ENCODE data around the gene RGS1.

Gene RGS1

GRCh38 chr1:192584866-192585265 lies 9.3 kb downstream of the RGS1 start:
- no peak for DNase-seq

DNA sequence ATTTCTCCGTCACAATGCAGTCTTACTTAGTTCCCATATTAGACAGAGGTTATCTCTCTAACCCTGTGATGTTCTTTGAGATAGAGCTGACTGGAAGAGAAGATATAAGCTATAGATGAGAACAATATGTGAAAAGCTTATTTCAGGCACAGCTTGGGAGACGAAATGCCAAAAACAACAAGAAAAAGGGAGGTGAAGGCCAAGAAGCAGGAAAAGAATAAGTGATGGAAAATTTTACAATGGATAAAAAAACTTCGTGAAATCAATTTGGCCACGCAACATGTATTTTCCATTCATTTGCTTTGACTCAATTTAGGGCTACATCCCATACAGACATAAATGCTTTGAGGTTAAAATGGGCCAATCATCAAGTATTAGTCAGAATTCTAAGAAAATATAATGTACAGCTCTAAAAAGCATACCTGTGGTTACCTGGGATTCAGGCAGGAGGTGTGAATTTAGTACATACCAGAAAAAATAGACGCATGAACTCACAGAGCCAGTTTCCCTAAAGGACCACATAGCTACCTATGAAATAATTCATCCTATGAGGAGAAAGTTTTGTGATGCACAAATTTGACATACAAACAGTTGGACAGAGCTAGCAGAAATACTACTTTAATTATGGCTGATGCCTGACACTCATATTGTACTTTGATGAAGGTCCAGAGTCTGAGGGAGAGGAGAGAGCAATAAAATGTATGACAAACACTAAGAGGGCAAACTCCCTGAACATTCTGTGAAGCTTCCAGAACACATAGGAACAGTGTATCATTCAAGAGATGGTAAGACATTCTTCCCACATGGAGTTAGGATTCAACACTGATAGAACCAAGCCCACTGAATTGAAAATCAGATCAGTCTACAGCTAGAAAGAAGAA lies 12.1 kb downstream of the RGS1 start:
- no peak for DNase-seq

GRCh38 chr1:192588546-192588945 lies 13.0 kb downstream of the RGS1 start:
- no peak for DNase-seq

DNA sequence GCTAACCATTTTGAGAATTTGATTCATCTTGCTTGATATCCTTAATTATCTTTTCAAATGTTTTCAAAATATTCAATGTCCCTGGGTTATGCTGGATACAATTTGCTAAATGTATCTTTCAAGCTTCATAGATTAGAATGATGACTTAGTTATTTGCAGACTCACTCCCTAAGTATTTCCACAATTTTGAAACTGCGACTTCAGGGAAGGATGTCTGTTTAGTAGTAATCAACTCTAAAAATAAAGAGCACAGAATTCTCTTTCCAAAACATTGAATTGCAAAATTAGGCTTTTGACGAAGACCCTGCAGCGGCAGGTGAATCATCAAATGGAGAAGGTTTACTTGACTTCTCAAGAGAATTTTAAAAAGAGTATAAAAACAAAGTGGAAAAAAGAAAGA lies 14.2 kb downstream of the RGS1 start:
- DNase-seq, result no peak

DNA sequence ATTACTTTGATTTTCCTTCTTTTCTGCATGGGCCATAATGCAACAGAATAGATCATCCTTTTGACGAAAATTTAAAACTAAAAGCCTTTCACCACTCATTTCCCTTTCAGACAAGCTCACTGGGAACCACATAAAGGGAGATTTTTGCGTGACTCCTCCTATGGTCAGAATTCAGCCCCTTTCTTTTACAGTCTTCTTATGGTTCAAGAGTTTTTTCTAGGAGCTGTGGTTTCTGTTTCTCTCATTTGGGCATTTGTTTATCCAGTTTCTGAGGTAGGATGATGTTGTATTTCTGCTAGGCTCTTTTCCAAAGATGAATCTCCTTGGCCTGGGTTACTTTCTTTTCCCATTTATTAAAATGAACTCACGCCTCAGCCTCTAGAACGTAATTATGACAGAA lies 16.9 kb downstream of the RGS1 start:
- DNase-seq, result no peak

DNA sequence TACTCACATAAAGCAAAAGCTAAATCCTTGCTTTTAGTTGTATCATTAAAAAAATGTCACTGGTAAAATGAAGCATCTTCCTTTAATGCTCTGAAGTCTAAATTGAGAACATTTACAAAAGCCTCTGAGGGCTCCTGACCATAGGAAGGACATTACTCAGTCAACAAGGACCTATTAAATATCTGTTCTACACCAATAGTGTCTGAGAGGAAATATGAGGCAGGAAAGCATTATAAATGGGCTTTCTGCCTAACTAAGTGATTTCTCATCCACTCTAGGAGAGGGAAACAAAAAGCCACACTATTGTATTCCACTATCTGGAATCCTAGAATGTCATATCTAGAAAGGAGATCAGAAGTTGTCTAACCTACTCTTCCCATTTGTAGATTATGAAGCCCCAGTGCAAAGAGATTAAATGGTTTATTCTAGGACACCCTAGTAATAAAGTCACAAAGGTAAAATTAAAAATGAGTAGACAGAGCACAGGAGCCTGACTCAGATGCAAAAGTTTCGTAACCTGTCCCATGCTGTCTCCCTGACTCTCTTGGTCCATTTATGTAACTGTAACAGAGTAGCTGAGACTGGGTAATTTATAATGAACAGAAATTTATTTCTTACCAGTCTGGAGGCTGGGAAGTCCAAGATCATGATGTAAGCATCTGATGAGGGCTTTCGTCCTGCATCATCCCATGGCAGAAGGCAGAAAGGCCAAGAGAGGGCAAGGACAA lies 17.6 kb downstream of the RGS1 start:
- no peak for DNase-seq

GRCh38 chr1:192595299-192595698 lies 19.7 kb downstream of the RGS1 start:
- DNase-seq, result no peak

DNA sequence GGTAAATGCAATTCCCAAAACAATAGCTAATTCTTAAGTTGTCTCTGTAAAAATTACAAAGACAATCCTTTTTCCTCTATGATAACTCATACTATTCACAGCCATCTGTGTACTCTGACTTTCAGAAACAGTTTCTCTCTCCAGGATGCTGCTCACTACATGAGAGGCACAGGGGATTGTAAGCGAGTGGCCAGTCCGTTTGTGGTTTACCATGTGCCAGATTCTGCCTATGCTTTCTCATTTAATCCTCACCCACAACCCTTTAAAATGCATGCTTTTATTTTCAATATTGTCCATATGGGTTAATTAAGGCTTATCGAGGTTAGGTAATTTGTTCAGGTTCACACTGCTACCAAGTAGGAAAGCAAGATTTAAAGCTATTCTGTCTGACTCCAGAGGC lies 23.0 kb downstream of the RGS1 start:
- no peak for DNase-seq

GRCh38 chr1:192600275-192600674 lies 24.7 kb downstream of the RGS1 start:
- DNase-seq, result no peak

DNA sequence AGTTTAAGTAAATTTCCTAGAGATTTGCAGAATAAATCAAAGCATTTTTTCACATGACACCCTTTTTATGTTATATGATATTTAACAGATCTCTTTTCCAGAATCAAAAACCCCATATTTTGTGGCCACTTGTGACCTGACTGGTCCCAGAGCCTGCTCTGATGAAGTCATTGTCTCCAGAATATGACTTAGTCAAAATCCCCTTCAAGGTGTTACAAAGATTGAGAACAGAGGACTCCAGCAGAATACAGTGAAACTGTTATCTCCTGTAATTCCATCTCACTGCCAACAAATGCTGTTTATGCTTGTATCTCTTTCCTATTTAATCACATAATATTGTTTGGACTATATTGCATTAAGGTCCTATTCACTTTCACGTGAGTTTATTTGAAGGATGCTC lies 25.6 kb downstream of the RGS1 start:
- no peak for DNase-seq

- no peak for DNase-seq
Measured at GRCh38 chr1:192601567-192601966, 26.0 kb downstream of the RGS1 start.

- DNase-seq, result no peak
Measured at GRCh38 chr1:192602757-192603156, 27.2 kb downstream of the RGS1 start.

DNA sequence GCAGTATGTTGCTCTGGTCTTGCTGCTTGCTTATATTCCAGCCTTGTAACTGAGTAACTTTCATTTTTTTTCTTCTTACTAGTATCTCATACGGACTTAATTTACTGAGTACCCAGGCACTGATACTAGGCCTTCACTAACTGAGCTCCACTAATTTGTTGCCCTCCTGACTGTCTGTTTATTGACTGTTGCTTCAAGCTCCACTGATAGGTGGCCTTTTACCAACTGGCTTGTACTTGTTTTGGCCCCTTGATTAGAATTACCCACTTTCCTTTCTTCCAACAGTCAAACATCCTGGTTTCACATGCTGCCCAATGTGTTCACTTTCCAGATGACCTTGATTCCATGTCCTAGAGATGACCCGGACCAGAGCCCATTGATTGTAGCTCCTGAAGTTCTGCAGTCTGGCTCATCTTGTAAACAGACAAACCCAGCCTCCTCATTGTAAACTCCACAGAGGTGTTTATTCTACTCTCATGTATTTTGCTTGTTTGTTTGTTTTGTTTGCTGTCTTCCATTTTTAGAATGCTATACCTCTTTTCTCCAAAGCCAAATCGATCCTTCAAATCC lies 27.7 kb downstream of the RGS1 start:
- DNase-seq, result no peak

DNA sequence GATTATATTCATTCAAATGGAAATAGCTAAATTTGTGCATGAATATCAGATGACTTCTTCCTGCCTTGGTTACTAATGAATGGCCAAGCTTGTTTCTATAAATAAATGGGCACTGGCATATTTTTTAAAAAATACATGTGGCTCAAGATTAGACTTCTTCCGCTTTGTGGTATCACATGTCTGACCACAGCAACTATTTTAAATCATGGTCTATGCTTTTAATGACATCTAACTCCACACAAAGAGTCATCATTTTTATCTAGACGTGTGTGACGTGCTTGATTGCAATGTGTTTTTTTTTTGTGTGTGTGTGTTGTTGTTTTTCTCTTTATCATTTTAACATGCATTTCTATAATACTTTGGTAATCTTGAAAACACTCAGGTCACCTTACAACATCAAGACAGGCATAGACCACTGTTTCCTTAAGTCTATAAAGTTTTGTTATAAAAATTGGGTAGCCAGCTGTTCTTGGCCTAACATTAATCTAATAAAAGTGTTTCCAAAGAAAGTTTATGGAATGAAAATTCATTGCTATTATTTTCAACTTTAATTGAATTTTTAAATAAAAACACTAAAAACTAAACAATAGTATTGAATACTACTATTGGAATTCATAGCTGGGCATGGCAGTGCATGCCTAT lies 29.5 kb downstream of the RGS1 start:
- no peak for DNase-seq

- DNase-seq, result no peak
Measured at GRCh38 chr1:192608671-192609070, 33.1 kb downstream of the RGS1 start.

DNA sequence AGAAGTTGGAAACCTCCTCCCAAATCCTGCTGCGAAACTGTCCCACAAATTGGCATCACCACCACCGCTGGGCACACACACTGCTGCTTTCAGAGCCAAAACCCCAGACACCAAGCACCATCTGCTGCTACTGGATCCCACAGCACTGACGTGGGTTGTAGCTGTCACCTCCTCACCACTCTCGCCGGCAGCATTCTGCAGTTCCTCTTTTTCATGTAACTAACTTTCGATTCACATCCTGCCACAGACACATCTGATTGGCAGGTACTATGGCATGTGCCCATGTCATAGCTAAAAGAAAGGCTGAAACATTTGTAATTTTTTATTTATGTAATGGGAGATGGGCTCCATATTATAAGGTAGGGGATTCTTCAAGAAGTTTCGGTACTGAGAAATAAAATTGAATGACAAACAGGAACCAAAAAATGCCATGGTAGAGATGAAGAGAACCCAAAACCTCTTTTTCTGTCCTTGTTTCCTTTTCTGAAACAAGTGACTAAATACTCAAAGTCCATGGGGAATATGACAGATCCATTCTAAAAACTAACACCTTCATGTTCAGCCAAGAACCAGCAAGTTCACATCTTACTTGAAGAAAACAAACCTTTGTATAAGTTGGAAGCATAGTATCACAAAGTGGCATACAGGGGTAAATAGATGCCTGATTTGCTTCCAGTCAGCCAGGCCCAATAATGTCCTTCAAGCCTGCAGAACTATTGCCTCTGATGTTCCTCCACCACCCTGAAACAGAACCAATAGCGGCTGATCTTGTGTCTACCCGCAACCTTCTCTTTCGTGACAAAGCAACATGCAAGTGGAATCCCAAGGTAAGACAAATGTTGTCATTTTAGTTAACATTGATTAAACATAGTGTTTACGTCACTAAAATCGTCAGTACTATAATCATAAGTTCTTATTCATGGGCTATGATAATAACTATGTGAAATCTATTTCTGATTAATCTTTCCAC lies 33.8 kb downstream of the RGS1 start:
- no peak for DNase-seq

DNA sequence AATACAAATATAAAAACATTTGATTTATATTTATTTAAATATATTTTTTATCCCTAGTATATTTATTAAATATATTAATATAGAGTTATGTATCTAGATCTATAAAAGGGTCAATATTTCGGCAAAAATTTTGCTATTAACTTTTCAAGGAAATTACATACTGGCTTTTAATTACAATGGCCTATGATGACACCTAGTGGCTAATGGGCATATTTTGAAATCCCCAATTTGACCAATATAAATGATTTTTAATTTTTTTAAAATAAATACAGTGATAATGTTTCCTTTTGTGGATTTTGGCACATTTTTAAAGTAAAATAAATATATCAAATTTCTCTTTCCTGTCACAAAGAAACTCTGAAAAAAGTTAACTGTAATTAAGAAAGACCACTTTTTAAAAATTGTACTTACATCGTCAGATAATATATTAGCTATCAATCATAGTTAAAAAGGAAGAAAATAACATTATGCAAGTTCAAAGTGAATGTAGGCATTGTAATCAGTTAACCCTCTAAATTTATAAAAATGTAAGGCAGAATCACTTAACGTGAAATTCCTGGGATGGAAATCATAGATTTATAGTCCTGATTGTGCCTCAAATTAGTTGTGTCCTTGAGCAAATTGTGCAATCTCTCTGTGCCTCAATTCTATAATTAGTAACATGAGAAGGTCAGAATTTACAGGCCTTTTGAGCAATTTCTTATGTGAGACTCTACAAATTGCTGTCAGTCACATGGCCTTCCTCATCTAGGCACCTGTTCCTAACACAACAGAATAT lies 34.7 kb downstream of the RGS1 start:
- DNase-seq, result no peak

GRCh38 chr1:192615055-192615454 lies 39.5 kb downstream of the RGS1 start:
- DNase-seq, result no peak

GRCh38 chr1:192620071-192620635 lies 44.6 kb downstream of the RGS1 start:
- no peak for DNase-seq

DNA sequence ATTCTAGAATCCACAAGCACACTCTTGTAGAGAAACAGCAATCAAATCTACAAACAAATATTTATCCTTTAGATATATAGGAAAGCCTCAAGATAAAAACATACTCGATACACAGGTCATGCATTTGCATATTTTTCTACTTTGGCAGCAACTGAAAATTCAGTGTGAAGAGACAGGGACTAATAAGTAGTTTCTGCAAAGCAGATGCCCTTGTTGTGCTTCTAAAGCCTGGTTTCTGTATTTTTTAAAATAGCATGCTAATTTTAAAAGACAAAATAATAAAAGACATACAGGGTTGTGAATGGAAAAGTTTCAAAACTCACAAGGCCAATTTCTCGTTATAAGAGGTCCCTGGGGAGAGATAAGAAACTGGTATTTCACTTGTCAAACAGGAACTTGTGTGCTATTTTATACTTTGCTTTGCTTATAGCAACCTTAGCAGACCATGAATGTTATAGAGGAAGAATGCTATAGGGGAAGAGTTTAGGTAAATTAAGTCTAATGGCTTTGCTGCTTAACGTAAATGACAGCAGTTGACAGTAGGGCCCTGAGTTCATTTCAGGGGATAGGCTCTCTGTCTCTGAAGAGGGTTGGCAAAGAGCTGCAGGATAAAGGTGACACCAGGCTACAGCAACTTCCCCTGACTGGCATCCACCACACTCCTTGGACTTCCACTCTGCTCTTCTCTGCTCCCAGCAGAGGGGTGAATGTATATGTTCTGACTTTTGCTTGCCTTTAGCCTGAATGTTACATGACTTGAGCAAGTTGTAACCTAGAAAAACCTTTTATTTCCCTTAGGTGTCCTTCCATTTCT lies 51.0 kb downstream of the RGS1 start:
- no peak for DNase-seq
